ENCODE data around the gene MPST.

DNA sequence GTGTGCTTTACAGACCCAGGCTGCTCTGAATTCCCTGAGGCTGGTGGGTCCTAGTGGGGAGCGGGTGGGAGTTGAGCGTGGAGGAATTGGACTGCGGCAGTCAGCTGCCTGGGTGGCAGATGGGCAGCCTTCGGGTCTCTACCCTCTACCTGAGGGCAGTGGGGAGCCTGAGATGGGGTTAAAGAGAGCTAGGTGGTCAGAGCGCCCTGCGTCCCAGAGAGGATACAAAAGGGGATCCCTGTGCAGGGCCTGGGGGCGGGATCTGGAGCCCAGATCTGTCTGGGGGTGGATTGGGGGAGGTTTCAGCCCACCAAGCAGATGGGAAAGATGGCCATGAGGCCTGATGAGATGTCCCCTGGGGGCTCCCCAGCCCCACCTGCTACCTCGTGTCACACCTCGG is 50.2 kb downstream of the MPST start:
- no peak for TF ChIP-seq FOXM1 (IDR thresholded peaks at IDR 0.05; ENCODE audit: borderline replicate concordance)
- TF ChIP-seq ELF4 (IDR thresholded peaks at IDR 0.05) = no peak
- TF ChIP-seq HDGF (IDR thresholded peaks at IDR 0.05; ENCODE audit: borderline replicate concordance) = no peak
- no peak for TF ChIP-seq FOXK2 (IDR thresholded peaks at IDR 0.05)
- TF ChIP-seq L3MBTL2 (conservative IDR thresholded peaks at IDR 0.05) = no peak
- TF ChIP-seq ARNT (IDR thresholded peaks at IDR 0.05) = no peak
- TF ChIP-seq SP1 (IDR thresholded peaks at IDR 0.05) = no peak
